Fibroblast of peridontal ligament (primary cell): ENCODE measurements around the gene WWOX.

Experiments used
- DNase-seq: peaks from one replicate; pipeline ENCODE4 v3.0.0-alpha.2; 2010; ENCODE audit errors: extremely low read depth

WWOX gene

GRCh38 chr16:78225919-78226318 lies 126.5 kb downstream of the WWOX start:
- DNase-seq: no peak

- DNase-seq: no peak
Observed at GRCh38 chr16:78227855-78228254, 128.4 kb downstream of the WWOX start.

GRCh38 chr16:78228704-78229103 lies 129.2 kb downstream of the WWOX start:
- DNase-seq: no peak

GRCh38 chr16:78230832-78231231 lies 131.4 kb downstream of the WWOX start:
- DNase-seq: no peak

GRCh38 chr16:78235168-78235800 lies 135.8 kb downstream of the WWOX start:
- peak; percentile 12 for DNase-seq

- DNase-seq: no peak
Observed at GRCh38 chr16:78235876-78236275, 136.4 kb downstream of the WWOX start.

- DNase-seq: no peak
Observed at GRCh38 chr16:78237841-78238240, 138.4 kb downstream of the WWOX start.

GRCh38 chr16:78240459-78241222 lies 141.2 kb downstream of the WWOX start:
- DNase-seq: no peak

- no peak for DNase-seq
Observed at GRCh38 chr16:78242239-78242630, 142.8 kb downstream of the WWOX start.

GRCh38 chr16:78244131-78244895 lies 144.9 kb downstream of the WWOX start:
- DNase-seq: no peak

- DNase-seq: no peak
Observed at GRCh38 chr16:78246559-78246958, 147.1 kb downstream of the WWOX start.

- no peak for DNase-seq
Observed at GRCh38 chr16:78249056-78249455, 149.6 kb downstream of the WWOX start.

GRCh38 chr16:78249832-78250231 lies 150.4 kb downstream of the WWOX start:
- DNase-seq: no peak

- no peak for DNase-seq
Observed at GRCh38 chr16:78251115-78251514, 151.7 kb downstream of the WWOX start.

- no peak for DNase-seq
Observed at GRCh38 chr16:78252757-78253156, 153.3 kb downstream of the WWOX start.

- no peak for DNase-seq
Observed at GRCh38 chr16:78254841-78255240, 155.4 kb downstream of the WWOX start.

GRCh38 chr16:78256686-78257375 lies 157.4 kb downstream of the WWOX start:
- DNase-seq: no peak

- no peak for DNase-seq
Observed at GRCh38 chr16:78257376-78257728, 157.9 kb downstream of the WWOX start.

GRCh38 chr16:78258375-78259065 lies 159.1 kb downstream of the WWOX start:
- no peak for DNase-seq

- no peak for DNase-seq
Observed at GRCh38 chr16:78259873-78260272, 160.4 kb downstream of the WWOX start.

- no peak for DNase-seq
Observed at GRCh38 chr16:78264642-78265041, 165.2 kb downstream of the WWOX start.

GRCh38 chr16:78269256-78269655 lies 169.8 kb downstream of the WWOX start:
- DNase-seq: no peak
